Neural crest cell (in vitro differentiated cells): ENCODE measurements around the gene SAG. TPM values are rescaled to one million over a fixed set of nuclear protein-coding genes. Genes with fewer than 3 reads are reported as not detected.

Experiments
- DNase-seq: peaks from one replicate; pipeline ENCODE4 v3.0.0; 2021; ENCODE audit warnings: low read depth, mixed read lengths, low spot score
- H3K27ac Mint-ChIP-seq: one replicate; pipeline ENCODE4 v1.8.0; 2021; ENCODE audit warnings: mild to moderate bottlenecking, mixed read lengths; ENCODE audit not compliant: unreplicated experiment
- H3K27me3 Mint-ChIP-seq: 2 replicates; pipeline ENCODE4 v1.8.0; 2021; ENCODE audit warnings: low read depth, mild to moderate bottlenecking, mixed read lengths
- H3K36me3 Mint-ChIP-seq: 2 replicates; pipeline ENCODE4 v1.8.0; 2021; ENCODE audit warnings: low read depth, mild to moderate bottlenecking, mixed read lengths
- H3K4me1 Mint-ChIP-seq: 2 replicates; pipeline ENCODE4 v1.8.0; 2021; ENCODE audit warnings: mixed read lengths
- H3K4me3 Mint-ChIP-seq: one replicate; pipeline ENCODE4 v1.8.0; 2021; ENCODE audit warnings: mild to moderate bottlenecking, mixed read lengths
- H3K9me3 Mint-ChIP-seq: 2 replicates; pipeline ENCODE4 v1.8.0; 2021; ENCODE audit warnings: mixed read lengths
- CTCF ChIP-seq: fragments of 200-600 bp; sonication (generic); conservative IDR thresholded peaks from 2 replicates; pipeline ENCODE4 v1.5.0; 2021; ENCODE audit warnings: antibody characterized with exemption, mild to moderate bottlenecking
- long read RNA-seq: library from polyadenylated mRNA; unstranded; transcript quantifications from one replicate; pipeline ENCODE4 v2.0.0, GENCODE V29; 2020
- total RNA-seq: library from RNA; stranded (reverse); gene quantifications from 2 replicates; pipeline ENCODE4 v1.2.1, GENCODE V29; 2021

The SAG gene
- total RNA-seq = not detected in 2 replicates
- long read RNA-seq = 0 reads

GRCh38 chr2:233307565-233307964 lies at the start of gene SAG:
Gene SAG, plus strand, starts transcription at chr2:233307816. Its CDS starts 1,374 bp downstream, at chr2:233309190.
- no peak within 1 kb of the TSS for H3K27ac Mint-ChIP-seq

GRCh38 chr2:233258211-233258610 lies 49.4 kb upstream of the SAG start:
- Mint-ChIP-seq H3K36me3 (peaks cover 6% of the 10 kb centered on the region), H3K27me3 (no peaks in the 10 kb centered on the region), H3K27ac (no peak overlapping the region), H3K4me1 (peaks cover 7% of the 10 kb centered on the region), H3K9me3 (no peaks in the 10 kb centered on the region), H3K4me3 (no peak overlapping the region)
- TF ChIP-seq CTCF = no peak
- DNase-seq = no peak

More at GRCh38 chr2:233307565-233307964, at the start of gene SAG:
- no peaks in the 10 kb centered on the region for H3K36me3 Mint-ChIP-seq
- no peaks in the 10 kb centered on the region for H3K9me3 Mint-ChIP-seq
- H3K4me1 Mint-ChIP-seq = no peaks in the 10 kb centered on the region
- H3K27me3 Mint-ChIP-seq = peaks cover 14% of the 10 kb centered on the region
- no peak for TF ChIP-seq CTCF
- no peak within 1 kb of the TSS for H3K4me3 Mint-ChIP-seq
- no peak for DNase-seq

- no peak for DNase-seq
- TF ChIP-seq CTCF = no peak
- Mint-ChIP-seq H3K9me3 (no peaks in the 10 kb centered on the region), H3K27me3 (no peaks in the 10 kb centered on the region), H3K27ac (no peak overlapping the region), H3K4me1 (no peaks in the 10 kb centered on the region), H3K36me3 (peaks cover 6% of the 10 kb centered on the region), H3K4me3 (no peak overlapping the region)
These were observed 47.9 kb upstream of the SAG start for GRCh38 chr2:233259730-233260129.

GRCh38 chr2:233260661-233261060 lies 47.0 kb upstream of the SAG start:
- no peaks in the 10 kb centered on the region for H3K4me1 Mint-ChIP-seq
- no peak for TF ChIP-seq CTCF
- no peak overlapping the region for H3K4me3 Mint-ChIP-seq
- H3K36me3 Mint-ChIP-seq = peaks cover 6% of the 10 kb centered on the region
- H3K27ac Mint-ChIP-seq = no peak overlapping the region
- DNase-seq = no peak
- H3K27me3 Mint-ChIP-seq = no peaks in the 10 kb centered on the region
- H3K9me3 Mint-ChIP-seq = no peaks in the 10 kb centered on the region

- Mint-ChIP-seq H3K9me3 (no peaks in the 10 kb centered on the region), H3K4me1 (no peaks in the 10 kb centered on the region), H3K27me3 (no peaks in the 10 kb centered on the region), H3K36me3 (peaks cover 9% of the 10 kb centered on the region), H3K4me3 (no peak overlapping the region), H3K27ac (peak overlapping the region; percentile 24)
- DNase-seq = no peak
- TF ChIP-seq CTCF = no peak
These were observed 45.6 kb upstream of the SAG start for GRCh38 chr2:233261819-233262555.
